ENCODE data around the gene NKX1-1. TPM values are rescaled to one million over a fixed set of nuclear protein-coding genes. Genes with fewer than 3 reads are reported as not detected.

The NKX1-1 gene
- total and polyA plus RNA-seq, 4 donors: not detected

DNA sequence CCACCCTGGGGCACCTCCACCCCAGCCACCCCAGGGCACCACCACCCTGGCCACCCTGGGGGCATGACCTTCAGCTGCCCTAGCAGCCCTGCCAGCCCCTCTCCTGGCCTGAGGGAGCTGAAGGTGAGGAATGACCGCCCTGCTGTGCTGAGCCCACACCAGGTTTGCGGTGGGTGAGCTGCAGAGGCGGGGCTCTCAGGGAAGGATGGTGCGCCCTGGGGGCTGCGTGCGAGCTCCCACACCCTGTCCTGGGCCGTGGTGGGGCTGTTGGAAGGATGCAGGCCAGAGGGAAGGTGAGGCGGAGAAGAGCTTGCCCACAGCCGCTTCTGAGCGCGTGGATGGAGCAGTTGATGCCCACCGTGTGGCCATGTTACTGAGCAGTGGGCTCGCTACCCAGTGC is 41.5 kb downstream of the NKX1-1 start:
- 95 to 98% methylated on average over 13 of the region's 13 CpGs for WGBS, 2 donors
- ATAC-seq (ENCODE audit: insufficient read depth, low FRiP score) (no peak), DNase-seq (no peak)
- Histone ChIP-seq H3K4me1 (ENCODE audit: control insufficient read depth in 5 of 5, insufficient read depth in 5 of 5, low read length in 5 of 5) (peaks cover 0 to 5% (median 0%) of the 10 kb centered on the region in 5 donors), H3K4me3 (no peak overlapping the region), H3K9me3 (ENCODE audit: control insufficient read depth in 4 of 4, insufficient read depth in 3 of 4, low read length in 3 of 4) (no peaks in the 10 kb centered on the region), H3K9ac (ENCODE audit: insufficient read depth in 1 of 2, low read length in 2 of 2) (no peak overlapping the region), H3K36me3 (ENCODE audit: control insufficient read depth in 4 of 4, insufficient read depth in 4 of 4, low read length in 4 of 4) (peaks cover 0 to 43% (median 0%) of the 10 kb centered on the region in 4 donors), H3K27me3 (ENCODE audit: control insufficient read depth in 3 of 3, insufficient read depth in 3 of 3, low read length in 2 of 3) (no peaks in the 10 kb centered on the region), H3K27ac (ENCODE audit: low read depth in 1 of 2, low read length in 1 of 2) (peak overlapping the region in 1 of 2 donors; percentile 44)
- TF ChIP-seq, protein P1, sequence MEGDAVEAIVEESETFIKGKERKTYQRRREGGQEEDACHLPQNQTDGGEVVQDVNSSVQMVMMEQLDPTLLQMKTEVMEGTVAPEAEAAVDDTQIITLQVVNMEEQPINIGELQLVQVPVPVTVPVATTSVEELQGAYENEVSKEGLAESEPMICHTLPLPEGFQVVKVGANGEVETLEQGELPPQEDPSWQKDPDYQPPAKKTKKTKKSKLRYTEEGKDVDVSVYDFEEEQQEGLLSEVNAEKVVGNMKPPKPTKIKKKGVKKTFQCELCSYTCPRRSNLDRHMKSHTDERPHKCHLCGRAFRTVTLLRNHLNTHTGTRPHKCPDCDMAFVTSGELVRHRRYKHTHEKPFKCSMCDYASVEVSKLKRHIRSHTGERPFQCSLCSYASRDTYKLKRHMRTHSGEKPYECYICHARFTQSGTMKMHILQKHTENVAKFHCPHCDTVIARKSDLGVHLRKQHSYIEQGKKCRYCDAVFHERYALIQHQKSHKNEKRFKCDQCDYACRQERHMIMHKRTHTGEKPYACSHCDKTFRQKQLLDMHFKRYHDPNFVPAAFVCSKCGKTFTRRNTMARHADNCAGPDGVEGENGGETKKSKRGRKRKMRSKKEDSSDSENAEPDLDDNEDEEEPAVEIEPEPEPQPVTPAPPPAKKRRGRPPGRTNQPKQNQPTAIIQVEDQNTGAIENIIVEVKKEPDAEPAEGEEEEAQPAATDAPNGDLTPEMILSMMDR (IDR thresholded peaks at IDR 0.05; ENCODE audit: control extremely low read depth, extremely low read depth): no peak

DNA sequence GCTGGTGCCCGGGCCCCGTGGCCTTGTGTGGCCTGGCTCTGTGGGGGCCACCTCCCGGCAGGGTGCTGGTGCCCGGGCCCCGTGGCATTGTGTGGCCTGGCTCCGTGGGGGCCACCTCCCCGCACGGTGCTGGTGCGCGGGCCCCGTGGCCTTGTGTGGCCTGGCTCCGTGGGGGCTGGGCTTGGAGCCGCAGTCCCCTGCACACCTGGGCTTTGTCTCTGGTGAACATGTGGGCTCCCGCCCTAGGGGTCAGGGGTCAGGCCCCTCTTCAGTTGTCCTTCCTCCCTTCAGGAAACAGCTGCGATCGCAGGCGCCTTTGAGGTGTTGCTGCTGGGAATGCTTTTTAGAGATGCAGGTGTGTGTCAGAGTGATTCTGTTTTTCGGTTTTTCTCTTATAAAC is 42.0 kb downstream of the NKX1-1 start:
- Histone ChIP-seq H3K9me3 (ENCODE audit: control insufficient read depth in 4 of 4, insufficient read depth in 3 of 4, low read length in 3 of 4) (no peaks in the 10 kb centered on the region), H3K4me1 (ENCODE audit: control insufficient read depth in 5 of 5, insufficient read depth in 5 of 5, low read length in 5 of 5) (peaks cover 0 to 5% (median 0%) of the 10 kb centered on the region in 5 donors), H3K27me3 (ENCODE audit: control insufficient read depth in 3 of 3, insufficient read depth in 3 of 3, low read length in 2 of 3) (no peaks in the 10 kb centered on the region), H3K9ac (ENCODE audit: insufficient read depth in 1 of 2, low read length in 2 of 2) (no peak overlapping the region), H3K27ac (ENCODE audit: low read depth in 1 of 2, low read length in 1 of 2) (no peak overlapping the region), H3K4me3 (no peak overlapping the region), H3K36me3 (ENCODE audit: control insufficient read depth in 4 of 4, insufficient read depth in 4 of 4, low read length in 4 of 4) (peaks cover 0 to 45% (median 0%) of the 10 kb centered on the region in 4 donors)
- DNase-seq: no peak
- no peak for ATAC-seq (ENCODE audit: insufficient read depth, low FRiP score)
- 90 to 96% methylated on average over 16 to 18 of the region's 18 CpGs for WGBS, 2 donors
- TF ChIP-seq, protein P1 (IDR thresholded peaks at IDR 0.05; ENCODE audit: control extremely low read depth, extremely low read depth): no peak

DNA sequence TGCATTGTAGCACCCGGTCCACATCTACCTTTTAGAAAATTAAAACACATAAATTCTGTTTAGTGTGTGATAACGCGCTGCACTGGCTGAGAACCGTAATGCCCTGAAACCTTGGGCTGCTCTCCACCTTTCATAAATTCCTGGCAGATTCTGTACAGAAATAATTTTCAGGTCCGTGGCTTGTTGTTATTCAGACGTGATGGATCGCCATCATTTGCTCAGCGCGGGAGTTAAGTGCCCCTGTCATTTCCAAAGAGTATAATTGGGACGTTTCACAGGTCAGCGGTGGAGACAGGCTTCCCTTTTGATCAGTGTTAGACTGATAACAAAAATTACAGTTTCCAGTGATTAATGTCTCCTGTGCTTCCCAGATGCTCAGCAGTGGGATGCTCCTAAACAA is 42.7 kb downstream of the NKX1-1 start:
- TF ChIP-seq, protein P1 (IDR thresholded peaks at IDR 0.05; ENCODE audit: control extremely low read depth, extremely low read depth): no peak
- ATAC-seq (ENCODE audit: insufficient read depth, low FRiP score) (no peak), DNase-seq (no peak)
- no peak overlapping the region for H3K27ac ChIP-seq (ENCODE audit: low read depth in 1 of 2, low read length in 1 of 2)
- no peaks in the 10 kb centered on the region for H3K9me3 ChIP-seq (ENCODE audit: control insufficient read depth in 4 of 4, insufficient read depth in 3 of 4, low read length in 3 of 4)
- 92 to 95% methylated on average over 11 of the region's 11 CpGs for WGBS, 2 donors
- H3K4me3 ChIP-seq: no peak overlapping the region
- H3K4me1 ChIP-seq (ENCODE audit: control insufficient read depth in 5 of 5, insufficient read depth in 5 of 5, low read length in 5 of 5): peaks cover 0 to 5% (median 0%) of the 10 kb centered on the region in 5 donors
- no peak overlapping the region for H3K9ac ChIP-seq (ENCODE audit: insufficient read depth in 1 of 2, low read length in 2 of 2)
- peaks cover 0 to 41% (median 1%) of the 10 kb centered on the region in 4 donors for H3K36me3 ChIP-seq (ENCODE audit: control insufficient read depth in 4 of 4, insufficient read depth in 4 of 4, low read length in 4 of 4)
- no peaks in the 10 kb centered on the region for H3K27me3 ChIP-seq (ENCODE audit: control insufficient read depth in 3 of 3, insufficient read depth in 3 of 3, low read length in 2 of 3)

DNA sequence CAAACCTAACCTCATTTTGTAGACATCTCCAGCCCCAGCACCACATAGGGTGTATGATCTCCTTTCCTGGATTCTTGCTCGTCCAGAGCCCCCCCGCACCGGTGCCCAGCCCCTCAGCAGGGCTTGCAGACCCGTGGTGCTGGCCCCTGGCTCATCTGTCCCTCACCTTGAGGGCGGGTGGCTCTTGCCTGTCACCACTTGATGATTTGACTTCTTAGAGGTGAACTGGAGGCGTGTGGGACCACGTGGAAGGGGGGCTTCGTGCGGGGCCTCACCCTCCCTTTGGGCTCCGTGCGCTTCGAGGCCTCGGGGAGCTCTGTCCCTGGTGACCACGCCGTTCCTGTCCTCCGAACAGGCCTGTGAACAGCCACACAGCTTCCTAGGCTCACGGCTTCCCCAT is 43.7 kb downstream of the NKX1-1 start:
- no peaks in the 10 kb centered on the region for H3K9me3 ChIP-seq (ENCODE audit: control insufficient read depth in 4 of 4, insufficient read depth in 3 of 4, low read length in 3 of 4)

More for the DNA sequence above, 43.7 kb downstream of the NKX1-1 start:
- 96% methylated on average over 17 of the region's 17 CpGs for WGBS, 2 donors
- Histone ChIP-seq H3K4me1 (ENCODE audit: control insufficient read depth in 5 of 5, insufficient read depth in 5 of 5, low read length in 5 of 5) (peaks cover 0 to 5% (median 0%) of the 10 kb centered on the region in 5 donors), H3K4me3 (no peak overlapping the region), H3K9ac (ENCODE audit: insufficient read depth in 1 of 2, low read length in 2 of 2) (no peak overlapping the region), H3K36me3 (ENCODE audit: control insufficient read depth in 4 of 4, insufficient read depth in 4 of 4, low read length in 4 of 4) (peaks cover 0 to 41% (median 2%) of the 10 kb centered on the region in 4 donors), H3K27ac (ENCODE audit: low read depth in 1 of 2, low read length in 1 of 2) (no peak overlapping the region), H3K27me3 (ENCODE audit: control insufficient read depth in 3 of 3, insufficient read depth in 3 of 3, low read length in 2 of 3) (no peaks in the 10 kb centered on the region)
- DNase-seq (no peak), ATAC-seq (ENCODE audit: insufficient read depth, low FRiP score) (no peak)
- TF ChIP-seq, protein P1 (IDR thresholded peaks at IDR 0.05; ENCODE audit: control extremely low read depth, extremely low read depth): no peak
